NCI-H1417 treated with DMSO at 0.1 percent for 48 hours (cell line): Measurements from ENCODE around the gene MAPK13.

Source experiments
- DNase-seq: peaks from one replicate; lab custom pipeline; 2025; lab: John Stamatoyannopoulos, UW

MAPK13 gene

GRCh38 chr6:36154286-36154685, 24.0 kb downstream of the MAPK13 start:
- no peak for DNase-seq

GRCh38 chr6:36155662-36156061, 25.3 kb downstream of the MAPK13 start:
- no peak for DNase-seq

- no peak for DNase-seq
Measured at GRCh38 chr6:36160147-36160760, 29.9 kb downstream of the MAPK13 start.

GRCh38 chr6:36169023-36170007, 39.0 kb downstream of the MAPK13 start:
- no peak for DNase-seq

- no peak for DNase-seq
Measured at GRCh38 chr6:36170704-36171103, 40.4 kb downstream of the MAPK13 start.

- DNase-seq, result no peak
Measured at GRCh38 chr6:36171573-36171972, 41.3 kb downstream of the MAPK13 start.

- DNase-seq, result no peak
Measured at GRCh38 chr6:36177166-36177565, 46.9 kb downstream of the MAPK13 start.

GRCh38 chr6:36178544-36178943, 48.2 kb downstream of the MAPK13 start:
- DNase-seq, result no peak

GRCh38 chr6:36180126-36180525, 49.8 kb downstream of the MAPK13 start:
- DNase-seq, result no peak

- DNase-seq, result no peak
Measured at GRCh38 chr6:36184311-36184710, 54.0 kb downstream of the MAPK13 start.

GRCh38 chr6:36186199-36186598, 55.9 kb downstream of the MAPK13 start:
- no peak for DNase-seq

GRCh38 chr6:36187446-36187845, 57.1 kb downstream of the MAPK13 start:
- DNase-seq, result no peak
